Osteocyte (in vitro differentiated cells): ENCODE measurements around the gene RAD52. TPM values are rescaled to one million over a fixed set of nuclear protein-coding genes. Genes with fewer than 3 reads are reported as not detected.

Experiments
- DNase-seq: peaks from one replicate; pipeline ENCODE4 v3.0.0; 2021; ENCODE audit warnings: mixed read lengths; ENCODE audit not compliant: unreplicated experiment; ENCODE audit errors: extremely low spot score
- H3K27ac Mint-ChIP-seq: one replicate; pipeline ENCODE4 v1.8.0; 2021; ENCODE audit warnings: mild to moderate bottlenecking, mixed read lengths; ENCODE audit not compliant: unreplicated experiment
- H3K27me3 Mint-ChIP-seq: one replicate; pipeline ENCODE4 v1.8.0; 2021; ENCODE audit warnings: mixed read lengths; ENCODE audit not compliant: unreplicated experiment
- H3K36me3 Mint-ChIP-seq: one replicate; pipeline ENCODE4 v1.8.0; 2021; ENCODE audit warnings: mixed read lengths; ENCODE audit not compliant: unreplicated experiment
- H3K4me1 Mint-ChIP-seq: one replicate; pipeline ENCODE4 v1.8.0; 2021; ENCODE audit warnings: mixed read lengths; ENCODE audit not compliant: unreplicated experiment
- H3K4me3 Mint-ChIP-seq: one replicate; pipeline ENCODE4 v1.8.0; 2021; ENCODE audit warnings: mild to moderate bottlenecking, moderate library complexity, mixed read lengths; ENCODE audit not compliant: unreplicated experiment
- H3K9me3 Mint-ChIP-seq: one replicate; pipeline ENCODE4 v1.8.0; 2021; ENCODE audit warnings: mixed read lengths; ENCODE audit not compliant: unreplicated experiment
- CTCF ChIP-seq: fragments of 200-600 bp; sonication (generic); IDR thresholded peaks from 2 replicates; pipeline ENCODE4 v1.5.0; 2021; ENCODE audit warnings: antibody characterized with exemption, mild to moderate bottlenecking, moderate library complexity
- total RNA-seq: library from RNA; stranded (reverse); gene quantifications from 2 replicates; pipeline ENCODE4 v1.2.1, GENCODE V29; 2021

RAD52 gene
- total RNA-seq, 1 donor from 2014 or later: 17.8 TPM

- Mint-ChIP-seq H3K9me3 (no peaks in the 10 kb centered on the region), H3K4me3 (no peak overlapping the region), H3K27me3 (no peaks in the 10 kb centered on the region), H3K36me3 (no peaks in the 10 kb centered on the region), H3K4me1 (no peaks in the 10 kb centered on the region), H3K27ac (no peak overlapping the region)
- TF ChIP-seq CTCF: no peak
- no peak for DNase-seq
These were observed 27.1 kb upstream of the RAD52 start for GRCh38 chr12:976644-977043.

GRCh38 chr12:974271-974862, 24.9 kb upstream of the RAD52 start:
- Mint-ChIP-seq H3K9me3 (no peaks in the 10 kb centered on the region), H3K27ac (no peak overlapping the region), H3K36me3 (no peaks in the 10 kb centered on the region), H3K4me3 (no peak overlapping the region), H3K4me1 (no peaks in the 10 kb centered on the region), H3K27me3 (no peaks in the 10 kb centered on the region)
- DNase-seq: no peak
- TF ChIP-seq CTCF: no peak

GRCh38 chr12:971991-972390, 22.5 kb upstream of the RAD52 start:
- Mint-ChIP-seq H3K27me3 (no peaks in the 10 kb centered on the region), H3K4me1 (peaks cover 2% of the 10 kb centered on the region), H3K9me3 (no peaks in the 10 kb centered on the region), H3K27ac (no peak overlapping the region), H3K36me3 (no peaks in the 10 kb centered on the region), H3K4me3 (no peak overlapping the region)
- TF ChIP-seq CTCF: no peak
- no peak for DNase-seq

GRCh38 chr12:969821-970220, 20.3 kb upstream of the RAD52 start:
- H3K9me3 Mint-ChIP-seq: no peaks in the 10 kb centered on the region
- H3K4me1 Mint-ChIP-seq: peaks cover 2% of the 10 kb centered on the region
- DNase-seq: no peak
- H3K36me3 Mint-ChIP-seq: no peaks in the 10 kb centered on the region
- H3K4me3 Mint-ChIP-seq: no peak overlapping the region
- TF ChIP-seq CTCF: no peak
- no peaks in the 10 kb centered on the region for H3K27me3 Mint-ChIP-seq
- no peak overlapping the region for H3K27ac Mint-ChIP-seq

GRCh38 chr12:968545-968944, 19.1 kb upstream of the RAD52 start:
- H3K9me3 Mint-ChIP-seq: no peaks in the 10 kb centered on the region
- peaks cover 2% of the 10 kb centered on the region for H3K4me1 Mint-ChIP-seq
- H3K27me3 Mint-ChIP-seq: no peaks in the 10 kb centered on the region
- H3K4me3 Mint-ChIP-seq: no peak overlapping the region
- no peaks in the 10 kb centered on the region for H3K36me3 Mint-ChIP-seq
- no peak for TF ChIP-seq CTCF
- DNase-seq: no peak
- no peak overlapping the region for H3K27ac Mint-ChIP-seq
